H1 (cell line): Measurements from ENCODE around the gene EEF1A2.
"Not testable (repeated sequence)": the region's sequence is repeated elsewhere in the genome, so short reads cannot be mapped to it uniquely, and the experiment has no call there.

Experiments used
- CTCF ChIP-seq, 3 experiments: IDR thresholded peaks; 1 replicate in 2 of 3; 2 replicates in 1 of 3; pipeline versions ENCODE4 v1.5.1 to v1.6.1; 2011; ENCODE audit warnings: low read length in 3 of 3, mild to moderate bottlenecking in 3 of 3, inconsistent platforms in 2 of 3, low read depth in 1 of 3, moderate library complexity in 1 of 3; ENCODE audit not compliant: insufficient read depth in 1 of 3; ENCODE audit errors: control extremely low read depth in 1 of 3
- EP300 ChIP-seq, 2 experiments: IDR thresholded peaks; 1 replicate in 1 of 2; 2 replicates in 1 of 2; pipeline ENCODE4 v1.6.1; 2011 to 2012; ENCODE audit warnings: low read depth in 2 of 2, low read length in 2 of 2, mild to moderate bottlenecking in 2 of 2, borderline replicate concordance in 1 of 2, inconsistent platforms in 1 of 2, moderate library complexity in 1 of 2
- MAFK ChIP-seq: IDR thresholded peaks from 2 replicates; pipeline ENCODE4 v1.6.1; 2012; ENCODE audit warnings: low read depth, mild to moderate bottlenecking, improper control_type of control experiment, low read length
- POLR2A ChIP-seq, 2 experiments: IDR thresholded peaks; 1 replicate in 1 of 2; 2 replicates in 1 of 2; pipeline ENCODE4 v1.6.1; 2011; ENCODE audit warnings: low read depth in 2 of 2, low read length in 2 of 2, mild to moderate bottlenecking in 2 of 2; ENCODE audit errors: control extremely low read depth in 1 of 2
- TCF12 ChIP-seq: IDR thresholded peaks from 2 replicates; pipeline ENCODE4 v1.6.1; 2011; ENCODE audit warnings: low read depth, mild to moderate bottlenecking, low read length

- not testable (repeated sequence) for TF ChIP-seq MAFK; CTCF (IDR thresholded peaks at IDR 0.05; ENCODE audit: control extremely low read depth in 1 of 3, insufficient read depth in 1 of 3, low read depth in 1 of 3, low read length in 3 of 3); POLR2A (IDR thresholded peaks at IDR 0.05; ENCODE audit: control extremely low read depth in 1 of 2, low read depth in 2 of 2, low read length in 2 of 2); TCF12; EP300 (IDR thresholded peaks at IDR 0.05; ENCODE audit: borderline replicate concordance in 1 of 2, low read depth in 2 of 2, low read length in 2 of 2)
Observed at GRCh38 chr20:63514520-63514919, 15.6 kb upstream of the EEF1A2 start.
